GM12892 (cell line): ENCODE results near the gene CANT1.

ENCODE experiments used
- POLR2A ChIP-seq: IDR thresholded peaks from 2 replicates; pipeline ENCODE4 v1.6.1; 2011; ENCODE audit warnings: low read depth, low read length, control low read depth
- POLR2AphosphoS5 ChIP-seq: IDR thresholded peaks from 2 replicates; pipeline ENCODE4 v1.6.1; 2011; ENCODE audit warnings: low read depth, low read length, control low read depth

DNA sequence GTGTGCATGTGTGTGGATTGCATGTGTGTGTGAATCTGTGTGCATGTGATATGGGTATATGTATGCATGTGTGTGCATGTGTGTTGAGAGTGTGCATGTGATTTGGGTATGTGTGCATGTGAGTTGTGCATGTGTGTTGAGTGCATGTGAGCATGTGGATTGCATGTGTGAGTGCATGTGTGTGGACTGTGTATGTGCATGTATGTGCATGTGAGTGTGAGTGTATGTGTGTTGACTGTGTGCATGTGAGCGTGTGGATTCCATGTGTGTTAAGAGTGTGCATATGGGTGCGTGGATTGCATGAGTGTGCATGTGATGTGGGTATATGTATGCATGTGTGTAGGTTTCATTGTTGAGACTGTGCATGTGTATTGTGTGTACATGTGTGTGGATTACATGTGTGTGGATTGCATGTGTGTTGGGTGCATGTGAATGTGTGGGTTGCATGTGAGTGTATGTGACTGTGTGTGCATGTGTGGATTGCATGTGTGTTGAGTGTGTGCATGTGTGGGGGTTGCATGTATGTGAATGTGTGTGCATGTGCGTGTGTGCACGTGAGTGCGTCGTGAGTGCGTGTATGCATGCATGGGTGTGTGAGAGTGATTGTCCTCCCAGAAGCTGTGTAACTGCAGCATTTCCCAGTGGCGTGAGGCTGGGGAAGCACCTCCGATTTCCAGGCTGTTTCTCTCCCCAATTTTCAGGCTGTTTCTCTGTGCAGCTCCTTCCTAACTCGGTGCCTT, 33.8 kb upstream of the CANT1 start:
- TF ChIP-seq POLR2AphosphoS5 (no peak), POLR2A (no peak)
